PC-3 (cell line): ENCODE data around the gene CDH16. TPM values are rescaled to one million over a fixed set of nuclear protein-coding genes. Genes with fewer than 3 reads are reported as not detected.

ENCODE experiments used
- ATAC-seq: fragments of 200-7000 bp; cut with Tn5 transposase; 2 replicates; pipeline ENCODE4 v1.9.1; 2020; ENCODE audit warnings: mild to moderate bottlenecking, moderate library complexity
- BruUV-seq: library from RNA; stranded (reverse); fragments of 400-500 nt; replicated peaks from 2 replicates; lab custom pipeline; 2021; lab: Mats Ljungman, UMichigan
- CTCF ChIA-PET: fragments of 300-600 bp; sonication (Branson Sonifier 250); formaldehyde crosslinking; loops from one replicate; lab custom pipeline; 2022; ENCODE audit warnings: antibody characterized with exemption; lab: Charles Lee
- POLR2A ChIA-PET: fragments of 300-600 bp; sonication (Branson Sonifier 250); formaldehyde crosslinking; loops from one replicate; lab custom pipeline; 2022; ENCODE audit warnings: antibody characterized with exemption; ENCODE audit not compliant: unreplicated experiment; lab: Charles Lee
- DNase-seq: peaks from one replicate; pipeline ENCODE4 v3.0.0-alpha.2; 2015
- H2AFZ ChIP-seq: fragments of 300-600 bp; sonication (generic); 2 replicates; pipeline ENCODE4 v1.6.0; 2016; ENCODE audit warnings: antibody characterized with exemption, low read length
- H3F3A ChIP-seq: fragments of 300-600 bp; sonication (generic); one replicate; pipeline ENCODE4 v1.6.0; 2017; ENCODE audit warnings: antibody characterized with exemption, low read length, control low read depth, mild to moderate bottlenecking; ENCODE audit not compliant: unreplicated experiment
- H3K27ac ChIP-seq: fragments of 300-600 bp; sonication (generic); 2 replicates; pipeline ENCODE4 v1.5.1; 2016; ENCODE audit warnings: mild to moderate bottlenecking, low read length
- H3K27me3 ChIP-seq: fragments of 300-600 bp; sonication (generic); 2 replicates; pipeline ENCODE4 v1.6.1; 2016; ENCODE audit warnings: low read length, mixed read lengths
- H3K36me3 ChIP-seq: fragments of 300-600 bp; sonication (generic); 2 replicates; pipeline ENCODE4 v1.6.1; 2016; ENCODE audit warnings: low read depth, mixed run types, low read length, mixed read lengths
- H3K4me1 ChIP-seq: fragments of 300-600 bp; sonication (generic); 2 replicates; pipeline ENCODE4 v1.5.1; 2016; ENCODE audit warnings: low read length; ENCODE audit not compliant: insufficient read depth
- H3K4me2 ChIP-seq: fragments of 300-600 bp; sonication (generic); 2 replicates; pipeline ENCODE4 v1.6.0; 2016; ENCODE audit warnings: low read length
- H3K4me3 ChIP-seq: fragments of 300-600 bp; sonication (generic); 2 replicates; pipeline ENCODE4 v1.5.1; 2016; ENCODE audit warnings: mild to moderate bottlenecking, low read length, mixed read lengths
- H3K79me2 ChIP-seq: fragments of 300-600 bp; sonication (generic); 2 replicates; pipeline ENCODE4 v1.6.1; 2017; ENCODE audit warnings: low read length, mixed read lengths
- H3K9ac ChIP-seq: fragments of 300-600 bp; sonication (generic); 2 replicates; pipeline ENCODE4 v1.6.0; 2016; ENCODE audit warnings: mild to moderate bottlenecking, low read length
- H3K9me2 ChIP-seq: fragments of 300-600 bp; sonication (generic); replicated peaks from 2 replicates; pipeline ENCODE4 v1.6.1; 2016; ENCODE audit warnings: mixed run types, low read length, mixed read lengths
- H3K9me3 ChIP-seq: fragments of 300-600 bp; sonication (generic); 2 replicates; pipeline ENCODE4 v1.6.1; 2016; ENCODE audit warnings: low read length, mixed read lengths
- H4K20me1 ChIP-seq: fragments of 300-600 bp; sonication (generic); 2 replicates; pipeline ENCODE4 v1.6.1; 2016; ENCODE audit warnings: low read length, mixed read lengths
- EZH2 ChIP-seq: fragments of 300-600 bp; sonication (generic); IDR thresholded peaks from one replicate; pipeline ENCODE4 v1.6.1; 2017; ENCODE audit warnings: antibody characterized with exemption, mild to moderate bottlenecking, low read length; ENCODE audit not compliant: unreplicated experiment
- EZH2phosphoT487 ChIP-seq: fragments of 300-600 bp; sonication (generic); IDR thresholded peaks from 2 replicates; pipeline ENCODE4 v1.6.1; 2018; ENCODE audit warnings: mild to moderate bottlenecking, antibody characterized with exemption, low read length, borderline replicate concordance
- intact Hi-C: fragments of 100-400 bp; cut with micrococcal nuclease; formaldehyde crosslinking; loops from 2 replicates; pipeline ENCODE4 v1.9.0; 2023
- total RNA-seq: library from RNA; depleted of rRNA; stranded (reverse); fragments of >200 nt; gene quantifications from 2 replicates; pipeline ENCODE4 v1.2.3, GENCODE V29; 2014
- TF ChIP-seq, protein P1 (sequence below): fragments of 300-600 bp; sonication (generic); conservative IDR thresholded peaks from 2 replicates; pipeline ENCODE4 v1.5.1; 2017; ENCODE audit warnings: antibody characterized with exemption, low read depth, mild to moderate bottlenecking, low read length

CDH16 gene
- total RNA-seq, 1 experiment from 2014 or later, result not detected

DNA sequence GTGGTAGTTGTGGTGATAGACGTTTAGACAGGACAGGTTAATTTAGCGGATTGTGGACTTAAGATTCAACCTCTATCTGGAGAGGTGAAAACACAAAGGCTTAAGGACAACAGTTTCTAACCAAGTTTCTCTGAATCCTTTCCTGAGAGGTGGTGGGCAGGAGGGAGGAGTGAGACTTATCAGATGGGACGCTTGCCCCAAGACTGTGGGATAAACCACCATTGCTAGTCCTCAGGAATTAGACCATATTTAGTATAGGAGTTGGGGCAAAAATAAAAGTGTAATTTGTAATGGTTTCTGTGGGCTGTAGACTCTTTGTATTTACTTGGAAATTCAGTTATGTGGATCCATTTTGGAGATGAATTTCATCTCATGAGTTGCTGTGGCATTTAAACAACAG is 31.8 kb downstream of the CDH16 start:
- intact Hi-C loops, result no loop called here
- Histone ChIP-seq H3K4me2 (no peak overlapping the region), H4K20me1 (no peaks in the 10 kb centered on the region), H3F3A (no peaks in the 10 kb centered on the region), H3K4me1 (no peaks in the 10 kb centered on the region), H3K4me3 (no peak overlapping the region), H3K79me2 (peaks cover 3% of the 10 kb centered on the region; the same call in 1 of the 2 replicates), H3K9ac (no peak overlapping the region), H3K27ac (no peak overlapping the region), H3K9me3 (no peaks in the 10 kb centered on the region), H3K9me2 (no peaks in the 10 kb centered on the region), H3K27me3 (no peaks in the 10 kb centered on the region), H3K36me3 (peaks cover 8% of the 10 kb centered on the region), H2AFZ (no peak overlapping the region)
- POLR2A ChIA-PET, result no interaction called here
- ATAC-seq, result no peak
- no peak for DNase-seq
- BruUV-seq, result no TSS peak
- CTCF ChIA-PET, result interaction anchor here (0.8 kb wide), 1 partner anchor 14 kb away, joined by 3 read pairs; no protein-coding TSS in a partner anchor
- TF ChIP-seq, protein P1, sequence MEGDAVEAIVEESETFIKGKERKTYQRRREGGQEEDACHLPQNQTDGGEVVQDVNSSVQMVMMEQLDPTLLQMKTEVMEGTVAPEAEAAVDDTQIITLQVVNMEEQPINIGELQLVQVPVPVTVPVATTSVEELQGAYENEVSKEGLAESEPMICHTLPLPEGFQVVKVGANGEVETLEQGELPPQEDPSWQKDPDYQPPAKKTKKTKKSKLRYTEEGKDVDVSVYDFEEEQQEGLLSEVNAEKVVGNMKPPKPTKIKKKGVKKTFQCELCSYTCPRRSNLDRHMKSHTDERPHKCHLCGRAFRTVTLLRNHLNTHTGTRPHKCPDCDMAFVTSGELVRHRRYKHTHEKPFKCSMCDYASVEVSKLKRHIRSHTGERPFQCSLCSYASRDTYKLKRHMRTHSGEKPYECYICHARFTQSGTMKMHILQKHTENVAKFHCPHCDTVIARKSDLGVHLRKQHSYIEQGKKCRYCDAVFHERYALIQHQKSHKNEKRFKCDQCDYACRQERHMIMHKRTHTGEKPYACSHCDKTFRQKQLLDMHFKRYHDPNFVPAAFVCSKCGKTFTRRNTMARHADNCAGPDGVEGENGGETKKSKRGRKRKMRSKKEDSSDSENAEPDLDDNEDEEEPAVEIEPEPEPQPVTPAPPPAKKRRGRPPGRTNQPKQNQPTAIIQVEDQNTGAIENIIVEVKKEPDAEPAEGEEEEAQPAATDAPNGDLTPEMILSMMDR, result no peak
- TF ChIP-seq EZH2 (no peak), EZH2phosphoT487 (no peak)

DNA sequence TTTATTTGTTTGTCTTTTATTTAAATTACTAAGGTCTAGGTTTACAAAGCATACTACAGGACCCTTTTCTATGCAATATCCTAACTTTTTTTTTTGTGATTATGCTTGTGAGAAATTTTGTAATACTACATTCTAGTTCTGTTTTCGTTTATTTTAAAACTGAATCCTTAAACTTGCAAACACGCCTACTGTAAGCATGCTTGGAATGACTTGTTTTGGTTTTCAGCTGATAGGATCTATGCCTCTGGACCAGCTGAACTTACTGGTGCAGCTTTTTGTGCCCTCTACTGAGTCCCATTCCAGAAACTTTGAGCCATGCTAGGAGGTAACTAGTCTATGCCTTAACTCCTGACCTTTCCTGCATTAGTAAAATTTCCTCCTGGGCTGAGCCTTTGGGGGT is 32.4 kb downstream of the CDH16 start:
- intact Hi-C loops, result no loop called here
- H3K9ac ChIP-seq, result no peak overlapping the region
- no peak for ATAC-seq
- peaks cover 4% of the 10 kb centered on the region; the same call in 1 of the 2 replicates for H3K4me1 ChIP-seq
- CTCF ChIA-PET, result interaction anchor here (0.8 kb wide), 1 partner anchor 13 kb away, joined by 3 read pairs; no protein-coding TSS in a partner anchor
- DNase-seq, result no peak
- H3K27ac ChIP-seq, result no peak overlapping the region
- H3K9me3 ChIP-seq, result no peaks in the 10 kb centered on the region
- H3K36me3 ChIP-seq, result peaks cover 8% of the 10 kb centered on the region
- POLR2A ChIA-PET, result no interaction called here
- H2AFZ ChIP-seq, result no peak overlapping the region
- no peak overlapping the region for H3K4me3 ChIP-seq
- no peak overlapping the region for H3K4me2 ChIP-seq
- BruUV-seq, result no TSS peak
- no peaks in the 10 kb centered on the region for H4K20me1 ChIP-seq
- no peaks in the 10 kb centered on the region for H3K9me2 ChIP-seq
- H3K79me2 ChIP-seq, result peaks cover 8% of the 10 kb centered on the region
- no peaks in the 10 kb centered on the region for H3K27me3 ChIP-seq
- TF ChIP-seq EZH2phosphoT487 (no peak), EZH2 (no peak)
- TF ChIP-seq, protein P1, result no peak
- no peaks in the 10 kb centered on the region for H3F3A ChIP-seq

GRCh38 chr16:66885491-66885890 is 33.2 kb downstream of the CDH16 start:
- Histone ChIP-seq H3F3A (no peaks in the 10 kb centered on the region), H3K4me1 (peaks cover 4% of the 10 kb centered on the region; the same call in 1 of the 2 replicates), H4K20me1 (no peaks in the 10 kb centered on the region), H3K79me2 (peaks cover 14% of the 10 kb centered on the region), H3K9me3 (no peaks in the 10 kb centered on the region), H3K4me3 (no peak overlapping the region), H3K9ac (no peak overlapping the region), H2AFZ (no peak overlapping the region), H3K9me2 (no peaks in the 10 kb centered on the region), H3K27ac (no peak overlapping the region), H3K36me3 (peaks cover 8% of the 10 kb centered on the region), H3K27me3 (no peaks in the 10 kb centered on the region), H3K4me2 (no peak overlapping the region)
- BruUV-seq, result no TSS peak
- TF ChIP-seq EZH2phosphoT487 (no peak), EZH2 (no peak)
- TF ChIP-seq, protein P1, result no peak
- ChIA-PET CTCF (no interaction called here), POLR2A (no interaction called here)
- intact Hi-C loops, result no loop called here
- no peak for DNase-seq
- no peak for ATAC-seq
